ENCODE results near the gene CPO.

CPO gene

DNA sequence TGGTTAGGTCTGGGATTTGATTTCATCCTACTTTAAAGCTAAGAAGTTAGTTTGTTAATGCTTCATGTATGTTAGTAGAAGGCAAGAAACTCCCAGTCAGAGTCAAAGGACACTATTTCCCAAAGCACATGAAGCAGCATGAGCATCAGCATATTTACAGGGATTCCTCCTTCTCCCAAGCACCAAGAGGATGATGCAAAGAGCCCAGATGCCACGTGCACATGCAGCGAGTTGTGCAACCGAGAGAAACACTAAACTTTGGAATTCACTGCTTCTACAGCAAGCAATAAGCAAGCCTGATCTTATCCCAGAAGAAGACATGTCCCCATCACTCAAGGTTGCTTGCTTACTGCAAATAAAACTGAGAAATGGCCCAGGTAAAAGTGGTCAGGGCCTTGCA, 32.5 kb downstream of the CPO start:
- DNase-seq (ENCODE audit: low read depth in 3 of 3), result no peak

DNA sequence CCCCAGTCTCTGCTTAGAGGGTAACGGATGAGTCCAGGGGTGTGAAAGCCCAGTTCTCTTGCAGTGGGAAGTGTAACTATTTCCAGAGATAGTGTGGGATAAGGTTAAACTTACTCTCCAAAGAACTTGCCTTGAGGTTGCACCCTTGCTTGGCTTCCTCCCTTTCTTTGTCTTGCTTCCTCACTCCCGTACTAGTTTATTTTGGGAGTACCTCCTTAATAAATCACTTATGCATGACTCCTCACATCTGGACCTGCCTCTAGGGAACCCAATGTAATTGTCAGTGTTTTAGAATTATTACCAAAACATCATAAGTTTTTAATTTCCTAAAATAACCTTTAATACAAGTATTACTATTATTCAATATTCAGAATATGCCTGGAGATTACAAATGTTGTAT, 35.2 kb downstream of the CPO start:
- no peak for DNase-seq (ENCODE audit: low read depth in 3 of 3)

DNA sequence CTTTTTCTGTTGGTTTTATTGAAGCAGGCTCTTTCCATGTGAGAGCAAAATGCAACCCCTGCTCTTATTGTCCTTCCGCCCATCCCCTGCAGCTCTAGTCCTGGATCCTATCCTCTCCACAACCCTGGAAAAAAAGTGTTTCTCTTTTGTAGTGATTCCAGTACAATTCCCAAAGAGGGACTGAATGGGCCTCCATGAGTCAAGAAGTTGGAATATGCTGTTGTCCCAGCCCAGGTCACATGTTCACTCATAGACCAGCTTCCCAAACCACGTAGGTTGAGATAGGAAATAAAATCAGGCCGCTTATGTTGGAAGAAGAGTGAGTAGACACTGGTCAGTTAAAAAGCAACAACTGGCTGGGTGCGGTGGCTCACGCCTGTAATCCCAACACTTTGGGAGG, 39.4 kb downstream of the CPO start:
- no peak for DNase-seq (ENCODE audit: low read depth in 3 of 3)

DNA sequence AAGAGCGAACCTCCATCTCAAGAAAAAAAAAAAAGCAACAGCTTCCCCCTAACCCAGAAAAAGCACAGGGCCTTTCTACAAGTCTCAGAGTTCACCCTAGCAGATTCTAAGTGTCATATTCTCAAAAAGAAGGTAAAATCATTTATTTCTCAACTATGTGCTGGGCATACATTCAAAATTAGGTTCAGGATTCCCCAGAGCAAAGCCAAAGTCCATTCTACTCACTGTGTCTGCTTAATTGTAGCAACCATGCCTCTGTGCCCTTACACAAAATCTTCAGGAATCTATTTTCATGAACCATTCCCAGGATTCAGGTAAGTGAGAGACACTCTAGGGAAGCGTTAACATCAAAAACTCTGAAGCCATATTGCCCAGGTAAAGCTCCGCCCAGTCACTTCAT, 40.0 kb downstream of the CPO start:
- DNase-seq (ENCODE audit: low read depth in 3 of 3), result no peak

DNA sequence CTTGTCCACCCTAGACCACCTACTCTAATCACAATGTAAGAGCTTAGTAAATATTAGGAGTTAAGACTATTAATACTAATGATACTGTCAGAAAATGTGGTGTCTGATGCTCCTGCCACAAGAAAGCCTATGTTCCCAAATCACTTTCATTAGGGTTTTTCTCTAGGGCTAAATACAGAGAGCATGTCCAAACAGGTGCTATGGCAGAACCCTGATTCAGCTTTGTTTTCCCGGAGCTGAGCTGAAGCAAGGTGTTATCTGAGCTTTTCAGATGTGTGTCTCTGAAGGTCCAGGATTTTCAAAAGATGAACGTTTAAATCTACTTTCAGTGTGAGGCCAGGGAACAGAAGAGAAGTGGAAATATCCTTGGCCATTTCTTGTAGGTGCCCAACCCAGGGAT, 40.6 kb downstream of the CPO start:
- DNase-seq (ENCODE audit: low read depth in 3 of 3), result no peak

DNA sequence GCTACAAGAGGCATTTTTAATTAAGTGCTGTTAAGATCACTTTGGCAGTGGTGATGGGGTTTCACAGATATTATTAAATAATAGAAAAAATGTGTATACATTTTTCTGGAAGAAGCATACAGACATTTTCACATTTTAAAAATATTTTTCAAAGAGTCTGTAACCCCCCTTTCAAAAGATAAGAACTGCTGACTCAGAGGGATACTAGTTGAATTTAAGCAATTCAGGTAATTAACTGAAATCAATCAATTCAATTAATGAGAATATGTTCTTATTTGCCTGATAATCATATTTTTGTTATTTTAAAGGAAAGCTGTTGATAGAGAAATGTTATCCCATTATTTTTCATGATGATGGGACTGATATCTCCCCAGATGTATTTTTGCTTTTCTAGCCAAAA, 41.1 kb downstream of the CPO start:
- no peak for DNase-seq (ENCODE audit: low read depth in 3 of 3)

DNA sequence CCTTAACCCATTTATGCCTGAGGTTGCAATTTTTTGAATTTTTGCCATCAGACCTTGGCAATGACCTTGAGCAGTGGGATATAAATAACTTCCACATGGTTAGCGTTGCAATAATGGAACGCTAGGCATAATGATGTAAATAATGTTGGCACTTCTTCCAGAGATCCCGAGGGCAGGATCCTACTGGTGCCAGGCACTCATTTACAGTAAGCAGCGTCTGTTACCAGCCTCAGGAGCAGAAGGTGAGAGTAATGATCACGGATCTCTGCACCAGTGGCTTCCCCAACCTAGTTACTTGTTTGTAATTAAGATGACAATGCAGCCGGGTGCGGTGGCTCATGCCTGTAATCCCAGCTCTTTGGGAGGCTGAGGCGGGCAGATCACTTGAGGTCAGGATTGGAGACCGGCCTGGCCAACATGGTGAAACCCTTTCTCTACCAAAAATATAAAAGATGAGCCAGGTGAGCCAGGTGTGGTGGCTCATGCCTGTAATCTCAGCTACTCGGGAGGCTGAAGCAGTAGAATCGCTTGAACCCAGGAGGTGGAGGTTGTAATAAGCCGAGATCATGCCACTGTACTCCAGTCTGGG, 41.9 kb downstream of the CPO start:
- DNase-seq (ENCODE audit: low read depth in 3 of 3), result no peak

DNA sequence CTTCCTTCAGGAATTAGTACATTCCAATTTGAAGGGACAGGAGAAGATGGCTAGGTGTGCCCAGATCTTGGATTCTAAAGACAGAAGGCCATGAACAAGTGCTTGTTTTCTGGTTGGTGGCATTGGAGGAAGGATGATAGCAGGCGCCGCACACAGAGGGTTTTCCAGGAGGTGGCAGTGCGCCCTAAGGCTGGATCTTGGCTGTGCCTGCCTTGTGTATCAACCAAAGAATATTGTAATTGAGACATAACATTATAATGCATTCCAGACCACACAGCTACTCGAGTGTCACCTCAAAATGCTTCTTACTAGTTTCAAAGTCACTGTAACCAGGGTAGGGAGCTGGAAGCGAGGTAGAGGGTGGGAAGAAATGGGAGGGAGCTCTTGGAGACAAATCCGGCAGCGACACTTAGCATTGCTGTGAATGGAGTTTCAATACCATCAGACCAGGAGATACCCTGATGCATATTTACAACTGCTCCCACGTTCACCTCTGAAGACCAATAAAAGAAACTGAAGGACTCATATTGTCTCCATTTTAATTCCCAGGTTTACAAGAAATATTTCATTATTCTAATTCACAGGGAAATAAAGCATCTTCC, 42.5 kb downstream of the CPO start:
- DNase-seq (ENCODE audit: low read depth in 3 of 3), result peak; percentile 12 to 46 (median 12)

DNA sequence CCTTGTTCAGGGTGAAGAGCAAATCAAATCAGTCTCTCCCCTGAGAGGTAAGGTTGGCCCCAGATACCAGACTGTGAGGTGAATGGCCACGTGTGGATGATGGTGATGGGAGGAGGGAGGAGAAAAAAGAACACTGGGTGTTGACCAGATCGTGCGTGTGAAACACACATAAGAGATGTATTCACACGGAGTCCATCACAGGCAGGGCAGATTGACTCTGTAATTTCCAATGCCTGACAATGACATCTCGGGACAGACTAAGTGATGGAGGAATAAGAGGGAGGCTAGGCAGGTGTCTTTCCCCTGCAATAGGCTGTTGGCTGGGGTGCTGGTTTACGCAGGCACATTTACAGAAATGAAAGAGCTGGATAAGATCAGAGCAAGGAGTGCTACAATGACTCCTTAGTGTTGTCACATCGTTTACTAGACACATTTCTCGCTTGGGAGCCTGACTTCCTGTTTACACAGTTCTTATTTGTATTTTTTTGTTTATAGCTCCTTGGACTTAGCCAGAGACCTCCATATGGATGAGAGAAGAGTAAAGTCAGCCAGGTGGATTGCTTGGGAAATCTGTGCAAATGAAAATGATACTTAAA, 43.1 kb downstream of the CPO start:
- DNase-seq (ENCODE audit: low read depth in 3 of 3), result no peak

DNA sequence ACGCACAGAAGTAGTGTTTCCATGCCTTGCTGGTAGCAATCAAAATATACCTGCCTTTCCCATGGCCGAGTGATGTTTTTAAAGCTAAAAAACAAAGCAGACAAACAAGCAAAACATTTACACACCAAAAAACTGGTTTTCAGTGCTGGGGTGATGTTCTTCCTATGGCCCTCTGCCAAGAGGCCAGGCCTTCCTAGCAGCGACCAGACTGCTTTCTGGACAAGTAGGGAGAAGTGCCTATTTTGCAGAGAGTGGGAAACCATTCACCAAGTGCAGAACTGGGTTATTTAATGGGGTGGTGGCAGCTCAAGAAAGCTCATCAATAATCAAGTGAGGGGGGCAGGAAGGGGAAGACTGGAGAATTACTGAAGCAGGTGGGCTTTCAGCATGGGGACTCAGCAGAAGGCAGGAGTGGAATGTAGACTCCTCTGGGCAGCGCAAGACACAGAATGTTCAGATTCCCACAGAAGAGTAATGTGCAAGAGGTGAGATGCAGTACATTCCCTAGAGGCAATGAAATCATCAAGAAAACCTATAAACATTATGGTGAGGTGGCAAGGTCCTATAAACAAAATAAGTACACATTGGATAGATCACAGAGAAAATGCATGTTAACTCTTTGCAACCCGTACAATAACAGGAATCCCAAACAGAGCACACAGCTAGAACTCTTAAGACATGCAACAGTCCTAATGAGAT, 44.0 kb downstream of the CPO start:
- no peak for DNase-seq (ENCODE audit: low read depth in 3 of 3)

DNA sequence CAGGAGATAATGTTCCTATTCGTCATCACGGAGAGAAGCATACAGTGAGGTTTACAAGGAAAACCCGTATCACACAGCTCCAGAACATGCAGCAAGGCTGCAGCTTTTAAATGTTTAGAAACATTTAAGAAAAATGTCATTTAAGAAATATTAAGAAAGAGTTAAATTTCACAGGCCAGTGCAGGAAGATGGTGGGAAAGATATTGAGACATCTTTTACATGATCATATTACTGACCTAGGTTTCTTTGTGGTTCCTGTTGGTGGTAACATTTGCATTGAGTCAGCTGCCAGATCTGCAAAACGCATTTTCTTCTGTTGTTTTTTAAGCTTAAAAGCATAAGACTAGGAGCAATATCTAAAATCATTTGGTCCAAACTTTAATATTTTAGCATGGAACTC, 44.9 kb downstream of the CPO start:
- no peak for DNase-seq (ENCODE audit: low read depth in 3 of 3)

DNA sequence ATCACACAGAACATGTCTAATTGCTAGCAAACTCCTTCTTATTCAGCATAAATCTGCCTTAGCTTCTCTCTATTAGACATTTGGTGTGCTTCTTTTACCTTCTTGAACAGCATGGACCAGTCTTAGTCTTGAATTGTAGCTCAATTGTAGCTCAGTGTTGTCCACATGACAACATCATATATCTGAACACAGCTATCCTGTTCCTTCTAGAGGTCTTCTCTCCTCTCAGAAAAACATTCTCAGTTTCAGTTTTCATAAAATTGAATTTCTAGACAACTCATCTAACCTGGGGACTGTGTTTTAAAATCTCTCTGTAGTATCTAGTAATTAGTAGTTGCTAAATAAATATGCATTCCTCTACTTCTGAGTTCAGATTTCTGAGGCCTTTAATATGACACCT, 47.6 kb downstream of the CPO start:
- DNase-seq (ENCODE audit: low read depth in 3 of 3), result no peak

DNA sequence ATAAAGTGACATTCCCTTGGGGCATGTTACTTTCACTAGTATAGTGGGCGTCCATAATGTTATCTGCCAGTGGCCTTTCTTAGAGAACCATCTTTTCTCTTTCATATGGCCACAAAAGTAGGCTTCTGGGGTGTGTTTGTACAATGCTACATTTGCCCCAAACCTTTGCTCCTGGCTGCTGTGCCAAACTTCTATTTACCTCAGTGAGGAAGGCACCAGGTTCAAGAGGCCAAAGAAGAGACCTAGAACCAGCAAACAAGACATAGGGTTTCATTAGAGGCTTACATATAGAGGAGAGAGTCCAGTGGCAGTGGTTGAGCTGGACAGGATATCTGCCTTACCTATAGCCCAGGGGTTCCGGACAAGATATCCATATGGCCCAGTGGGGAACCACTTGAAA, 48.5 kb downstream of the CPO start:
- DNase-seq (ENCODE audit: low read depth in 3 of 3), result no peak

DNA sequence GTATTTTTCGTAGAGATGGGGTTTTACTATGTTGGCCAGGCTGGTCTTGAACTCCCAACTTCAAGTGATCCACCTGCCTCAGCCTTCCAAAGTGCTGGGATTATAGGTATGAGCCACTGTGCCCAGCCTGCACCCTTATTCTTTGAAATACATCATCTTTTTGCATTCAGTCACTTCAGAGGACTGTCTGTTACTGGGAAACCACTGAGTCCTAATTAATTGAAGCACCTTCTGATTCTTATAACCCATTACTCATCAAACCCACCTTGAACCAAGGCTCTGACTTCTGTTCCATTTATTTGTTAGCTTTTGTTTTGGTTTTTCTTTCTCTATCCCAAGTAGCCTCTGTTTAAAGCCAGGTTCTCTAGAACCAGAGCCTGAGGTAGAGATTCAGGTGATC, 49.6 kb downstream of the CPO start:
- no peak for DNase-seq (ENCODE audit: low read depth in 3 of 3)

DNA sequence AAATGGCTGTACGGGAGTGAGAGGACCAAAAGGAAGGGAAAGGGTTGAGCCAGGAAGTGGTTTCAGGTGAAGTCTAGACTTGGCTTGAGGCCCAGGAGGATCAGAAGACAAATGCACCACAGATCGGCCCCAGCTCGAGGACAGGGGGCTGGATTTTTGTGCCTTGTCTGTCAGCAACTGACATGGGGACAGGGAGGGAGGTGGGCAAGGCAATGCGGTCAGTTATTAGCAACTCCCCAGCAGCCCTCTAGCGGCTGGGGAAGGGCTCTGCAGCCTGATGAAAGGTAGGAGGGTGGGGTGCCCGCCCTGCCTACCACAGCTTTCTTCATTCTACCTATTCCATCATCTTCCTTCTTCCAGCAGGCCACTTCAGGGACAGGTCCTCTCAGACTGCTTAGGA, 50.0 kb downstream of the CPO start:
- peak in 1 of 3 experiments; percentile 7 for DNase-seq (ENCODE audit: low read depth in 3 of 3)

DNA sequence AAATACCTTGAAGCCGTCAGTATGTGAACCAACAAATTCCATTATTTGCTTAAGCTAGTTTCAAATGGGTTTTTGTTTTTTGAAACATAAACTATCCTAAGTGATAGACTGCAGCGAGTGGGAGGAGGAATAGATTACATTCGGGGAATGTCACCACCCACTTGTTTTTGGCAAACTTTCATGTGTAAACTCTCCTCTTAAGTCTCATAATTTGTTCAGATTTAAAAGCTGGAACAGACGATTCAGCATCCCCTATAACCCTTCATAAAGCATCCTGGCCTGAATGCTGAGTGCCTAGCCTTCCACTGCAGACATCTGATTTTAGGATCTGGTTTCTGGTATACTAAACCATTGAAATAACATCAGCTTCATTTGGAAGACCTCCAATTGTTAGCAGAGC, 51.0 kb downstream of the CPO start:
- DNase-seq (ENCODE audit: low read depth in 3 of 3), result no peak

DNA sequence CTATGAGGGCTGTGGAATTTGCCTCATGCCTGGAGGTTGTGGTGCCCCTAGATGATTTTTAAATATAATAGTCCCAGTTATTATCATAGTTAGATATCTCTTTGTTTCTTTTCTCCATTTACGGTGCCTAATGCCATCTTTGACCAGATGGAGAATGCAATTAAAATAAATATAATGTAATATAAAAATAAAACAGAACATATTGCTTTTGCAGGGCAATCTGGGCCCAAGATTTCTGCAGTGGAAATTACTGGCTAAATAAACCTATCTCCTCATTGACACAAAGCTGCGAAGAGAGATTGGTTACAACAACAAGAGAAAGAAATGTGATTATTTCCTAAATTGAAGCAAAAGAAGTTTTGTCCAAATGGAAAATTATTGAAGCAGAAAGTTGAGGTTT, 51.8 kb downstream of the CPO start:
- DNase-seq (ENCODE audit: low read depth in 3 of 3), result no peak

DNA sequence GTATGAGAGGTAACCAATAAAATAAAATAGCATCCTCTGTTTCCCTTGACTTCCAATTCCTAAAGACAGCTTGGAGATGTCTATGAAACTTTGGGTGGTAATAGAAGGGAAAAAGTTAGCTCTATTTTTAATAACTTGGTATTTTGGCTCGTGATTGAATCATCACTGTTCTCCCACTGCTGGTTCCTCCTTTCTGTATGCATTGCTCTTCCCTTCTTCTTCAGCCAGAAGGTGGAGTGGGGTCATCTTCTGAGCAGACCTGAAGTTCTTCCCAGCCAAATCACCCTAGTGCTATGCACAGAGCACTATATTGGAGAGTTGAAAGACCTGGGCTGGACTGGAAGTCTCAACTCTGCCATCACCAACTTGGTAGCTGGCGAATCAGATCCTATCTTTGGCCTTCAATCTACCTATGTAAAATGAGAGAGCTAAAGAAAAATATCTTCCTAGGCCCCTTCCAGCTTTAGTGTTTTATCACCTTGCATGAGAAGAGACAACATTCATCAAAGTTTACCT, 54.1 kb downstream of the CPO start:
- DNase-seq (ENCODE audit: low read depth in 3 of 3), result no peak

DNA sequence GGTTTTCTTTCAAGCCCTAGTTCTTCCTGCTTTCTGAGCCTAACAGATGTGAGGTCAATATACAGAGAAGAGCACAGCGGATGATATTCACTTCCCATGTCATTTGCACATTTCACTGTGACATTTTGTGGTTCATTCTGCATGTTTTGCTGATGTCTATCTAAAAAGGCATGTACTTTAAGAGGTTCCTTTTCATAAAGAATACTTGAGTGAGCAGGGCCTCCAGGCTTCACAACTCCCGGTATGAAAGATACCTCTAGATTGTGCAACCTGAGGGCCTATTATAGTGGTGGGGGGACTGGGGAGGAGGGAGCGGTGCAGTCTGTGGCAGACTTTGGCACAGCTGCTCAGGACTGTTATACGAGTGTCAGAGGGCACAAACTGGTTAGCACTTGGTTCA, 54.6 kb downstream of the CPO start:
- DNase-seq (ENCODE audit: low read depth in 3 of 3), result no peak

DNA sequence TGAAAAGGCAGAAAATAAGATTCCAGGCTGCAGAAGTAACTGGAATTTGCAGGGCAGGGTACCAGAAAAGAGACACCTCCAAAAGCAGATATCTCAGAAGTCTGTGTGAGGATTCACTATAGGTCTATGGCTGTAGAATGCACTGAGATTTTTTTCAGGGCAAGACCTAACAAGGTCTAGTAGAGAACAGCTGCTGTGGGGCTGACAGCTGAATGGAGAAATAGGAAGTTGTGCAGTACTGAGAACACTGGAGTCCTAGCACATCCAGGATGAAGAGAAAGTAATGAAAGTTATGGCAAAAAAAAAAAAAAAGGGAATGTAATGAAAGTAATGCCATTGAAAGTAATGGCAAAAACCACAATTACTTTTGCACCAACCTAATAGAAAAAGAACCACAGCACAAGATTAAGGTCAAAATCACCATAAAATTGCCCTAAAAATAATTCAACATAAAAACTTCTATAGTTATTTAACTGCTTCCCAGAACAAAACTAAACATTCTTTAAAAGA, 57.3 kb downstream of the CPO start:
- DNase-seq (ENCODE audit: low read depth in 3 of 3), result no peak

DNA sequence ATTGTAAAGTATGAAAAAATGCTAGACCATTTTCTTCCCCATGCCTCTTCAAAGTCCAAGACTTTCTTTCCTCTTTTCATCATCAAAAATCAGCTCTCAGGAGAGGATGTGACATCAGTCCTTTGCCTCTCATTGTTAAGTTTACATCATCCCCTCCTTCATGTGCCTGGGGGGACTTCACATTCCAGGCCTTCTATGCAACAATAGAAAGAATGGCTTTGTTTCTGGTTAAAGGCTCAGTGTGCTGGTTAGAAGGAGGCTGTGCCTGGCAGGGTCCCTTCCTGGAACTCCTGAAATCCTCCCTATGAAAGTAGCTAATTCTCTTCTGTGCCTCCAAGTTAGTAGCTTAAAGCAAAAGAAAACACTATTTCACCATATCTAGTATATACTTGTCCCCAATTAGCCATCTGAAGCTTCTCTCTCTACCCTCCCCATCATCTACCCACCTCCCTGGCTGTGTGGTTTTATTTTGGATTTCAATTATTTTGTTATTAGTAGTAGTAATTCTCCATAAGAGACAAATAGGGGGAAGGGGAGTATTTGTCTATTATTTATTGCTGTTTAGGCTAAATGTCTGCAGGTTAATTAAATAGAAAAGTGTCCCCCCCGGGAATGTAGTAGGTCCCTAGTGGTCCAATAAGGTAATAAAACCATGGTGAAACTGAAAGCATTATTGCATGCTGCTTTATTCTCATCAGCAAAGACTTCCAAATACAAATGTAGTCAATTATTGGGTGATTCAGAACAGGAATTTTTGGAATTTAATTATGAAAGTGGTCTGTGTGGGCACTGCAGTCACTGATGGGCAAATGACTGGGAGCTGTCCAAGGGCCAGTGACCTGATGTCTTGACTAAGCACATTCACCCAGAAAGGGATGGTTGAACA, 69.0 kb downstream of the CPO start:
- DNase-seq (ENCODE audit: low read depth in 3 of 3), result no peak

DNA sequence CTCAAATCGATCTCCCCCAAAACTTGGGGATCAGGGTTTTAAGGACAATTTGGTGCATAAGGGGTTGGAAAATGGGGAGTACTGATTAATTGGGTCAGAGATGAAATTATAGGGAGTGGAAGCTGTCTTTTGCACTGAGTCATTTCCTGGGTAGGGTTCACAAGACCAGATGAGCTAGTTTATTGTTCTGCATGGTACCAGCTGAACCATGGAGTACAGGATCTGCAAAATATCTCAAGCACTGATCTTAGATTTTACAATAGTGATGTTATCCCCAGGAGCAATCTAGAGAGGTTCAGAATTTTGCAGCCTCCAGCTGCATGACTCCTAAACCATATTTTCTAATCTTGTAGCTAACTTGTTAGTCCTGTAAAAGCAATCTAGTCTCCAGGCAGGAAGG, 73.1 kb downstream of the CPO start:
- DNase-seq (ENCODE audit: low read depth in 3 of 3), result no peak

All from stimulated activated CD4-positive, alpha-beta T cell treated with anti-CD3 and anti-CD28 coated beads, TNF-alpha, amount 100 ng/mL, for 24 hours (primary cell).